ENCODE data around the gene SLC10A6. TPM values are rescaled to one million over a fixed set of nuclear protein-coding genes. Genes with fewer than 3 reads are reported as not detected.

SLC10A6 gene
- total and polyA plus RNA-seq, 9 of the 15 experiments (the other 6 are each of a cell fraction or from before 2014, with no cell fraction given) = not detected

GRCh38 chr4:86891762-86892635 lies 42.8 kb upstream of the SLC10A6 start, which contains the start of gene C4orf36 (continued):
- TF ChIP-seq AFF4 (CRISPR knock-in tag; IDR thresholded peaks at IDR 0.05) = 0 out of 2 replicates have a peak, but pooled peaks have one; percentile 59
- TF ChIP-seq, protein P1, sequence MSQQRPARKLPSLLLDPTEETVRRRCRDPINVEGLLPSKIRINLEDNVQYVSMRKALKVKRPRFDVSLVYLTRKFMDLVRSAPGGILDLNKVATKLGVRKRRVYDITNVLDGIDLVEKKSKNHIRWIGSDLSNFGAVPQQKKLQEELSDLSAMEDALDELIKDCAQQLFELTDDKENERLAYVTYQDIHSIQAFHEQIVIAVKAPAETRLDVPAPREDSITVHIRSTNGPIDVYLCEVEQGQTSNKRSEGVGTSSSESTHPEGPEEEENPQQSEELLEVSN (IDR thresholded peaks at IDR 0.05; ENCODE audit: borderline replicate concordance in 1 of 2, extremely low read depth in 1 of 2, insufficient read depth in 1 of 2, insufficient read length in 1 of 2, low read depth in 1 of 2, low read length in 1 of 2, poor library complexity in 1 of 2, severe bottlenecking in 1 of 2) = peak; percentile 78 to 97
- TF ChIP-seq CREB1 (IDR thresholded peaks at IDR 0.05) = no peak
- peak; percentile 51; the same call in 1 of the 2 replicates for TF ChIP-seq CREB1 (CRISPR knock-in tag; IDR thresholded peaks at IDR 0.05)
- 0 out of 2 replicates have a peak, but pooled peaks have one; percentile 18 for TF ChIP-seq BCOR (IDR thresholded peaks at IDR 0.05)
- TF ChIP-seq NRF1 (conservative IDR thresholded peaks at IDR 0.05 in 1 of 2, IDR thresholded peaks at IDR 0.05 in 1 of 2) = peak in 1 of 2 experiments; percentile 58; a peak in 2 of 4 replicates
- 0 out of 2 replicates have a peak, but pooled peaks have one; percentile 26 for TF ChIP-seq CBX1 (IDR thresholded peaks at IDR 0.05; ENCODE audit: low read depth)
- TF ChIP-seq TEAD4 (IDR thresholded peaks at IDR 0.05; ENCODE audit: low read length) = no peak
- TF ChIP-seq TEAD4 (CRISPR knock-in tag; IDR thresholded peaks at IDR 0.05; ENCODE audit: borderline replicate concordance) = peak; percentile 75; the same call in 1 of the 2 replicates
- TF ChIP-seq GABPB1 (CRISPR knock-in tag; IDR thresholded peaks at IDR 0.05) = peak; percentile 60; the same call in 1 of the 2 replicates
- no peak for TF ChIP-seq ZNF146 (CRISPR knock-in tag; IDR thresholded peaks at IDR 0.05; ENCODE audit: unreplicated experiment)
- TF ChIP-seq ZNF280A (IDR thresholded peaks at IDR 0.05; ENCODE audit: low read depth, partially characterized antibody) = no peak
- peak; percentile 91; the same call in 1 of the 2 replicates for TF ChIP-seq FOXP4 (CRISPR knock-in tag; IDR thresholded peaks at IDR 0.05; ENCODE audit: borderline replicate concordance)
- TF ChIP-seq MYC (IDR thresholded peaks at IDR 0.05; ENCODE audit: low read depth, low read length) = peak; percentile 52; the same call in 1 of the 2 replicates
- TF ChIP-seq MYC (CRISPR knock-in tag; IDR thresholded peaks at IDR 0.05; ENCODE audit: borderline replicate concordance, low read depth) = no peak
- TF ChIP-seq NFE2L1 (tag; IDR thresholded peaks at IDR 0.05; ENCODE audit: borderline replicate concordance, low read depth) = no peak
- peak; percentile 45; the same call in 1 of the 2 replicates for TF ChIP-seq CTBP1 (IDR thresholded peaks at IDR 0.05; ENCODE audit: borderline replicate concordance)
